WTC11 (cell line): ENCODE results near the gene SSH2. TPM values are rescaled to one million over a fixed set of nuclear protein-coding genes. Genes with fewer than 3 reads are reported as not detected.

ENCODE experiments used
- ATAC-seq: fragments of 200-7000 bp; cut with Tn5 transposase; 2 replicates; pipeline ENCODE4 v1.10.0; 2021; ENCODE audit warnings: mild to moderate bottlenecking, moderate library complexity
- CTCF ChIA-PET: fragments of 300-600 bp; sonication (Branson Sonifier 250); formaldehyde crosslinking; loops from one replicate; lab custom pipeline; 2021; ENCODE audit warnings: antibody characterized with exemption; lab: Charles Lee
- POLR2A ChIA-PET: fragments of 350-600 bp; sonication (Branson Sonifier 250); formaldehyde crosslinking; loops from one replicate; lab custom pipeline; 2021; ENCODE audit warnings: antibody characterized with exemption; lab: Charles Lee
- DNase-seq: peaks from one replicate; pipeline ENCODE4 v3.0.0; 2021; ENCODE audit warnings: low spot score
- H3K27ac Mint-ChIP-seq: 2 replicates; pipeline ENCODE4 v1.8.0; 2021; ENCODE audit warnings: mixed read lengths
- H3K27me3 Mint-ChIP-seq: 2 replicates; pipeline ENCODE4 v1.8.0; 2021; ENCODE audit warnings: low read depth, mild to moderate bottlenecking, moderate library complexity, mixed read lengths
- H3K36me3 Mint-ChIP-seq: 2 replicates; pipeline ENCODE4 v1.8.0; 2021; ENCODE audit warnings: mixed read lengths
- H3K4me1 Mint-ChIP-seq: 2 replicates; pipeline ENCODE4 v1.8.0; 2022; ENCODE audit warnings: mixed read lengths
- H3K4me3 Mint-ChIP-seq: 2 replicates; pipeline ENCODE4 v1.8.0; 2021; ENCODE audit warnings: mild to moderate bottlenecking, moderate library complexity, mixed read lengths
- H3K9me3 Mint-ChIP-seq: 2 replicates; pipeline ENCODE4 v1.8.0; 2021; ENCODE audit warnings: mixed read lengths
- ESRRA ChIP-seq: sonication (generic); formaldehyde crosslinking; IDR thresholded peaks from 2 replicates; pipeline ENCODE4 v1.8.1; 2022; ENCODE audit warnings: mild to moderate bottlenecking, missing genetic modification reagents, borderline replicate concordance
- ETV6 ChIP-seq: sonication (generic); formaldehyde crosslinking; IDR thresholded peaks from 2 replicates; pipeline ENCODE4 v1.8.1; 2022; ENCODE audit warnings: mild to moderate bottlenecking, missing genetic modification reagents
- HMGA2 ChIP-seq: fragments of 250-450 bp; sonication (Bioruptor Pico); IDR thresholded peaks from 2 replicates; pipeline ENCODE4 v1.4.0; 2021; ENCODE audit warnings: mild to moderate bottlenecking, moderate library complexity
- JAZF1 ChIP-seq: fragments of 250-450 bp; sonication (Bioruptor Pico); IDR thresholded peaks from 2 replicates; pipeline ENCODE4 v1.9.0; 2021; ENCODE audit warnings: moderate library complexity, mild to moderate bottlenecking, inconsistent platforms
- JUN ChIP-seq: sonication (generic); formaldehyde crosslinking; IDR thresholded peaks from 2 replicates; pipeline ENCODE4 v1.8.0; 2023; ENCODE audit warnings: mild to moderate bottlenecking, missing genetic modification reagents
- MXD4 ChIP-seq: fragments of 250-450 bp; sonication (Bioruptor Pico); IDR thresholded peaks from 2 replicates; pipeline ENCODE4 v1.8.0; 2021; ENCODE audit warnings: mild to moderate bottlenecking, moderate library complexity, borderline replicate concordance
- MYBL2 ChIP-seq: sonication (generic); formaldehyde crosslinking; IDR thresholded peaks from 2 replicates; pipeline ENCODE4 v1.8.1; 2023; ENCODE audit warnings: mild to moderate bottlenecking, moderate library complexity, missing genetic modification reagents
- NFATC4 ChIP-seq: fragments of 250-450 bp; sonication (Bioruptor Pico); IDR thresholded peaks from 2 replicates; pipeline ENCODE4 v1.9.0; 2021; ENCODE audit warnings: mild to moderate bottlenecking
- SOX15 ChIP-seq: fragments of 250-450 bp; sonication (Bioruptor Pico); IDR thresholded peaks from 2 replicates; pipeline ENCODE4 v1.9.0; 2021; ENCODE audit warnings: mild to moderate bottlenecking
- TEAD4 ChIP-seq: sonication (generic); formaldehyde crosslinking; IDR thresholded peaks from 2 replicates; pipeline ENCODE4 v1.8.0; 2022; ENCODE audit warnings: mild to moderate bottlenecking, missing genetic modification reagents
- TP53 ChIP-seq: sonication (generic); formaldehyde crosslinking; IDR thresholded peaks from 2 replicates; pipeline ENCODE4 v1.8.1; 2023; ENCODE audit warnings: mild to moderate bottlenecking, missing genetic modification reagents
- ZBTB21 ChIP-seq: sonication (generic); formaldehyde crosslinking; IDR thresholded peaks from 2 replicates; pipeline ENCODE4 v1.8.1; 2023; ENCODE audit warnings: mild to moderate bottlenecking, missing genetic modification reagents, borderline replicate concordance
- ZNF121 ChIP-seq: sonication (generic); formaldehyde crosslinking; IDR thresholded peaks from 2 replicates; pipeline ENCODE4 v1.8.0; 2023; ENCODE audit warnings: missing genetic modification reagents
- ZNF232 ChIP-seq: sonication (generic); formaldehyde crosslinking; IDR thresholded peaks from 2 replicates; pipeline ENCODE4 v1.8.0; 2022; ENCODE audit warnings: mild to moderate bottlenecking, missing genetic modification reagents
- ZNF396 ChIP-seq: fragments of 250-450 bp; sonication (Bioruptor Pico); IDR thresholded peaks from 2 replicates; pipeline ENCODE4 v1.8.0; 2021; ENCODE audit warnings: mild to moderate bottlenecking, moderate library complexity, borderline replicate concordance
- ZNF416 ChIP-seq: fragments of 250-450 bp; sonication (Bioruptor Pico); IDR thresholded peaks from 2 replicates; pipeline ENCODE4 v1.9.0; 2021; ENCODE audit warnings: mild to moderate bottlenecking, inconsistent platforms
- ZNF423 ChIP-seq: fragments of 250-450 bp; sonication (Bioruptor Pico); IDR thresholded peaks from 2 replicates; pipeline ENCODE4 v2.1.2; 2022; ENCODE audit warnings: mild to moderate bottlenecking, moderate library complexity
- ZNF671 ChIP-seq: fragments of 250-450 bp; sonication (Bioruptor Pico); IDR thresholded peaks from 2 replicates; pipeline ENCODE4 v1.8.0; 2021; ENCODE audit warnings: mild to moderate bottlenecking
- total RNA-seq: library from RNA; stranded (reverse); gene quantifications from 3 replicates; pipeline ENCODE4 v1.2.3, GENCODE V29; 2021
- TF ChIP-seq, protein P1 (sequence below): sonication (generic); formaldehyde crosslinking; conservative IDR thresholded peaks from 2 replicates; pipeline ENCODE4 v1.8.1; 2023; ENCODE audit warnings: mild to moderate bottlenecking, low read depth, missing genetic modification reagents, moderate library complexity
- TF ChIP-seq, protein P2 (sequence below): fragments of 250-450 bp; sonication (Bioruptor Pico); IDR thresholded peaks from 2 replicates; pipeline ENCODE4 v1.9.0; 2021; ENCODE audit warnings: mild to moderate bottlenecking
- TF ChIP-seq, protein P3 (sequence below): sonication (generic); formaldehyde crosslinking; IDR thresholded peaks from 2 replicates; pipeline ENCODE4 v1.8.0; 2022; ENCODE audit warnings: mild to moderate bottlenecking, missing genetic modification reagents
- TF ChIP-seq, protein P4 (sequence below): fragments of 200-600 bp; IDR thresholded peaks from 2 replicates; pipeline ENCODE4 v1.8.0; 2022; ENCODE audit warnings: antibody characterized with exemption
- TF ChIP-seq, protein P5 (sequence below): sonication (generic); formaldehyde crosslinking; IDR thresholded peaks from 2 replicates; pipeline ENCODE4 v1.8.0; 2023; ENCODE audit warnings: missing genetic modification reagents
- TF ChIP-seq, protein P6 (sequence below): sonication (generic); formaldehyde crosslinking; IDR thresholded peaks from 2 replicates; pipeline ENCODE4 v1.8.1; 2022; ENCODE audit warnings: mild to moderate bottlenecking, missing genetic modification reagents, moderate library complexity, borderline replicate concordance
- TF ChIP-seq, protein P7 (sequence below): fragments of 250-450 bp; sonication (Bioruptor Pico); IDR thresholded peaks from 2 replicates; pipeline ENCODE4 v1.9.0; 2021; ENCODE audit warnings: mild to moderate bottlenecking

The SSH2 gene
- total RNA-seq, 1 experiment from 2014 or later = 14.3 TPM

DNA sequence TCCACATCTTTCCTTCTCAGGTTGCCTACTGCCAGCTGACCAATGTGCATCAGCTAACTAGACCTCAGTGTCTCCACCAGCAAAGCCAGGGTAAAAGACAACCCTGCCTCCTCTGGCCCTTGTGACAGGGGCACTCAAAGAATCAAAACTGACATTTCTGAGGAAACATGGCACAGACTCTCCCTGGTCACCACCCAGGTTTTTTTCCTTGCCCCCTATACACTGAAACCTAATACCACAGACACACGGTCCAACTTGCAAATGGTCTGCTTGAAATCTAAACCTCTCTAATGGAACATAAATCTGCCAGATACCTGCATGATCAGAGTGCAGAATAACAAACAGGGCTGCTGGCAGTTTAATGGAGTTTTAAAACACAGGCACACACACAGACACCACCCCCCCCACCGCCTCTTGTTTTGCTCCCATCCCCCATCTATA is 287.8 kb downstream of the SSH2 start (continued):
- no peak for TF ChIP-seq JUN (CRISPR knock-in tag)
- TF ChIP-seq JAZF1 (CRISPR knock-in tag) = no peak
- TF ChIP-seq ESRRA (CRISPR knock-in tag) = no peak
- no peak for TF ChIP-seq HMGA2 (CRISPR knock-in tag)
- TF ChIP-seq TP53 (CRISPR knock-in tag) = no peak
- TF ChIP-seq ZNF121 (CRISPR knock-in tag) = no peak
- TF ChIP-seq, protein P1, sequence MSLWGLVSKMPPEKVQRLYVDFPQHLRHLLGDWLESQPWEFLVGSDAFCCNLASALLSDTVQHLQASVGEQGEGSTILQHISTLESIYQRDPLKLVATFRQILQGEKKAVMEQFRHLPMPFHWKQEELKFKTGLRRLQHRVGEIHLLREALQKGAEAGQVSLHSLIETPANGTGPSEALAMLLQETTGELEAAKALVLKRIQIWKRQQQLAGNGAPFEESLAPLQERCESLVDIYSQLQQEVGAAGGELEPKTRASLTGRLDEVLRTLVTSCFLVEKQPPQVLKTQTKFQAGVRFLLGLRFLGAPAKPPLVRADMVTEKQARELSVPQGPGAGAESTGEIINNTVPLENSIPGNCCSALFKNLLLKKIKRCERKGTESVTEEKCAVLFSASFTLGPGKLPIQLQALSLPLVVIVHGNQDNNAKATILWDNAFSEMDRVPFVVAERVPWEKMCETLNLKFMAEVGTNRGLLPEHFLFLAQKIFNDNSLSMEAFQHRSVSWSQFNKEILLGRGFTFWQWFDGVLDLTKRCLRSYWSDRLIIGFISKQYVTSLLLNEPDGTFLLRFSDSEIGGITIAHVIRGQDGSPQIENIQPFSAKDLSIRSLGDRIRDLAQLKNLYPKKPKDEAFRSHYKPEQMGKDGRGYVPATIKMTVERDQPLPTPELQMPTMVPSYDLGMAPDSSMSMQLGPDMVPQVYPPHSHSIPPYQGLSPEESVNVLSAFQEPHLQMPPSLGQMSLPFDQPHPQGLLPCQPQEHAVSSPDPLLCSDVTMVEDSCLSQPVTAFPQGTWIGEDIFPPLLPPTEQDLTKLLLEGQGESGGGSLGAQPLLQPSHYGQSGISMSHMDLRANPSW (CRISPR knock-in tag) = no peak
- TF ChIP-seq, all 79 proteins: peak for 0

DNA sequence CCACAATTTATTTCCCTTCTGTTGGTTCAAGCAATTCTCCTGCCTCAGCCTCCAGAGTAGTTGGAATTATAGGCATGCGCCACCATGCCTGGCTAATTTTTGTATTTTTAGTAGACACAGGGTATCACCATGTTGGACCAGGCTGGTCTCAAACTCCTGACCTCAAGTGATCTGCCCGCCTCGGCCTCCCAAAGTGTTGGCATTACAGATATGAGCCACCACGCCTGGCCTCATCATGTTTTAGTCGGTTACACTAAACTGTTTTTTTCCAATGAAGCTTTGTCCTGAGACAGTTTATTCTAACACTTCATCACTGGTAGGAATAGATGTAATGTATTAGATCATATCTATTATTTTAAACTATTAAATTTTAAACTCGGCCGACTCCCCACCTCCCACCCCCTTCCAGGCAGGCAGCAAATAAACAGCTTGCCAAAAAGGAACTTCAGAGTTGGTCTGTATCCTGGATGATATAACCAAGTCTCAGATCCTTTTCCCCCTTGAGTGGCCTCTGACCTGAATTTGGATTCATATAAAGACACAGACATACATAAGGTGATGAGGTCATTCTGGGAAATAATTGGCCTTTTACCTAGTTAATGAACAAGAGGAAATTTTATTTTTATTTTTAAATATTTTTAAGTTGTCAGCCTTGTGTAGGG is 288.9 kb downstream of the SSH2 start:
- ATAC-seq = no peak
- TF ChIP-seq MYBL2 (no peak), SOX15 (CRISPR knock-in tag) (no peak), ZNF671 (CRISPR knock-in tag) (no peak), ZNF423 (CRISPR knock-in tag) (no peak), ETV6 (no peak), ZBTB21 (CRISPR knock-in tag) (no peak), MXD4 (CRISPR knock-in tag) (no peak), NFATC4 (no peak), JAZF1 (CRISPR knock-in tag) (no peak), TEAD4 (CRISPR knock-in tag) (no peak), ZNF232 (CRISPR knock-in tag) (no peak), ZNF396 (CRISPR knock-in tag) (no peak), ZNF416 (no peak)
- TF ChIP-seq, protein P2, sequence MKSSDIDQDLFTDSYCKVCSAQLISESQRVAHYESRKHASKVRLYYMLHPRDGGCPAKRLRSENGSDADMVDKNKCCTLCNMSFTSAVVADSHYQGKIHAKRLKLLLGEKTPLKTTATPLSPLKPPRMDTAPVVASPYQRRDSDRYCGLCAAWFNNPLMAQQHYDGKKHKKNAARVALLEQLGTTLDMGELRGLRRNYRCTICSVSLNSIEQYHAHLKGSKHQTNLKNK (CRISPR knock-in tag) = no peak
- TF ChIP-seq, protein P3, sequence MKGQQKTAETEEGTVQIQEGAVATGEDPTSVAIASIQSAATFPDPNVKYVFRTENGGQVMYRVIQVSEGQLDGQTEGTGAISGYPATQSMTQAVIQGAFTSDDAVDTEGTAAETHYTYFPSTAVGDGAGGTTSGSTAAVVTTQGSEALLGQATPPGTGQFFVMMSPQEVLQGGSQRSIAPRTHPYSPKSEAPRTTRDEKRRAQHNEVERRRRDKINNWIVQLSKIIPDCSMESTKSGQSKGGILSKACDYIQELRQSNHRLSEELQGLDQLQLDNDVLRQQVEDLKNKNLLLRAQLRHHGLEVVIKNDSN = no peak
- TF ChIP-seq, protein P4, sequence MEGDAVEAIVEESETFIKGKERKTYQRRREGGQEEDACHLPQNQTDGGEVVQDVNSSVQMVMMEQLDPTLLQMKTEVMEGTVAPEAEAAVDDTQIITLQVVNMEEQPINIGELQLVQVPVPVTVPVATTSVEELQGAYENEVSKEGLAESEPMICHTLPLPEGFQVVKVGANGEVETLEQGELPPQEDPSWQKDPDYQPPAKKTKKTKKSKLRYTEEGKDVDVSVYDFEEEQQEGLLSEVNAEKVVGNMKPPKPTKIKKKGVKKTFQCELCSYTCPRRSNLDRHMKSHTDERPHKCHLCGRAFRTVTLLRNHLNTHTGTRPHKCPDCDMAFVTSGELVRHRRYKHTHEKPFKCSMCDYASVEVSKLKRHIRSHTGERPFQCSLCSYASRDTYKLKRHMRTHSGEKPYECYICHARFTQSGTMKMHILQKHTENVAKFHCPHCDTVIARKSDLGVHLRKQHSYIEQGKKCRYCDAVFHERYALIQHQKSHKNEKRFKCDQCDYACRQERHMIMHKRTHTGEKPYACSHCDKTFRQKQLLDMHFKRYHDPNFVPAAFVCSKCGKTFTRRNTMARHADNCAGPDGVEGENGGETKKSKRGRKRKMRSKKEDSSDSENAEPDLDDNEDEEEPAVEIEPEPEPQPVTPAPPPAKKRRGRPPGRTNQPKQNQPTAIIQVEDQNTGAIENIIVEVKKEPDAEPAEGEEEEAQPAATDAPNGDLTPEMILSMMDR = no peak
- TF ChIP-seq, protein P5, sequence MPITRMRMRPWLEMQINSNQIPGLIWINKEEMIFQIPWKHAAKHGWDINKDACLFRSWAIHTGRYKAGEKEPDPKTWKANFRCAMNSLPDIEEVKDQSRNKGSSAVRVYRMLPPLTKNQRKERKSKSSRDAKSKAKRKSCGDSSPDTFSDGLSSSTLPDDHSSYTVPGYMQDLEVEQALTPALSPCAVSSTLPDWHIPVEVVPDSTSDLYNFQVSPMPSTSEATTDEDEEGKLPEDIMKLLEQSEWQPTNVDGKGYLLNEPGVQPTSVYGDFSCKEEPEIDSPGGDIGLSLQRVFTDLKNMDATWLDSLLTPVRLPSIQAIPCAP (CRISPR knock-in tag) = no peak
- TF ChIP-seq, protein P6, sequence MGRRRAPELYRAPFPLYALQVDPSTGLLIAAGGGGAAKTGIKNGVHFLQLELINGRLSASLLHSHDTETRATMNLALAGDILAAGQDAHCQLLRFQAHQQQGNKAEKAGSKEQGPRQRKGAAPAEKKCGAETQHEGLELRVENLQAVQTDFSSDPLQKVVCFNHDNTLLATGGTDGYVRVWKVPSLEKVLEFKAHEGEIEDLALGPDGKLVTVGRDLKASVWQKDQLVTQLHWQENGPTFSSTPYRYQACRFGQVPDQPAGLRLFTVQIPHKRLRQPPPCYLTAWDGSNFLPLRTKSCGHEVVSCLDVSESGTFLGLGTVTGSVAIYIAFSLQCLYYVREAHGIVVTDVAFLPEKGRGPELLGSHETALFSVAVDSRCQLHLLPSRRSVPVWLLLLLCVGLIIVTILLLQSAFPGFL (CRISPR knock-in tag) = no peak
- TF ChIP-seq, protein P7, sequence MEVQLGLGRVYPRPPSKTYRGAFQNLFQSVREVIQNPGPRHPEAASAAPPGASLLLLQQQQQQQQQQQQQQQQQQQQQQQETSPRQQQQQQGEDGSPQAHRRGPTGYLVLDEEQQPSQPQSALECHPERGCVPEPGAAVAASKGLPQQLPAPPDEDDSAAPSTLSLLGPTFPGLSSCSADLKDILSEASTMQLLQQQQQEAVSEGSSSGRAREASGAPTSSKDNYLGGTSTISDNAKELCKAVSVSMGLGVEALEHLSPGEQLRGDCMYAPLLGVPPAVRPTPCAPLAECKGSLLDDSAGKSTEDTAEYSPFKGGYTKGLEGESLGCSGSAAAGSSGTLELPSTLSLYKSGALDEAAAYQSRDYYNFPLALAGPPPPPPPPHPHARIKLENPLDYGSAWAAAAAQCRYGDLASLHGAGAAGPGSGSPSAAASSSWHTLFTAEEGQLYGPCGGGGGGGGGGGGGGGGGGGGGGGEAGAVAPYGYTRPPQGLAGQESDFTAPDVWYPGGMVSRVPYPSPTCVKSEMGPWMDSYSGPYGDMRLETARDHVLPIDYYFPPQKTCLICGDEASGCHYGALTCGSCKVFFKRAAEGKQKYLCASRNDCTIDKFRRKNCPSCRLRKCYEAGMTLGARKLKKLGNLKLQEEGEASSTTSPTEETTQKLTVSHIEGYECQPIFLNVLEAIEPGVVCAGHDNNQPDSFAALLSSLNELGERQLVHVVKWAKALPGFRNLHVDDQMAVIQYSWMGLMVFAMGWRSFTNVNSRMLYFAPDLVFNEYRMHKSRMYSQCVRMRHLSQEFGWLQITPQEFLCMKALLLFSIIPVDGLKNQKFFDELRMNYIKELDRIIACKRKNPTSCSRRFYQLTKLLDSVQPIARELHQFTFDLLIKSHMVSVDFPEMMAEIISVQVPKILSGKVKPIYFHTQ (CRISPR knock-in tag) = no peak
- ChIA-PET CTCF (interaction anchor here (0.6 to 3.7 kb wide), 8 partner anchors 22 to 452 kb away, joined by 3 to 116 read pairs (median 35); partner anchors contain the start of genes ANKRD13B and SSH2), POLR2A (no interaction called here)
- H3K4me1 Mint-ChIP-seq = peaks cover 28% of the 10 kb centered on the region
- H3K4me3 Mint-ChIP-seq = no peak overlapping the region
- H3K9me3 Mint-ChIP-seq = no peaks in the 10 kb centered on the region
- H3K27me3 Mint-ChIP-seq = no peaks in the 10 kb centered on the region
- no peak overlapping the region for H3K27ac Mint-ChIP-seq
- H3K36me3 Mint-ChIP-seq = peaks cover 2% of the 10 kb centered on the region; the same call in 1 of the 2 replicates
- DNase-seq = no peak
